SK-N-SH (cell line): ENCODE results near the gene GAR1. TPM values are rescaled to one million over a fixed set of nuclear protein-coding genes. Genes with fewer than 3 reads are reported as not detected.

Experiments used
- CTCF ChIA-PET: fragments of 300-600, 350-600 bp; formaldehyde crosslinking; extraction: SDS; loops from one replicate; lab custom pipeline; 2021; lab: Yijun Ruan, JAX
- POLR2A ChIA-PET: fragments of 350-600 bp; sonication (Branson Sonifier 250); formaldehyde crosslinking; extraction: SDS; loops from one replicate; lab custom pipeline; 2020; ENCODE audit warnings: antibody characterized with exemption, inconsistent platforms; lab: Yijun Ruan, JAX
- DNase-seq: peaks from one replicate; pipeline ENCODE4 v3.0.0; 2012
- H2AFZ ChIP-seq: fragments of 200-600 bp; sonication (generic); 2 replicates; pipeline ENCODE4 v1.8.1; 2016; ENCODE audit warnings: antibody characterized with exemption, mild to moderate bottlenecking, low read depth
- H3F3A ChIP-seq: fragments of 200-600 bp; sonication (generic); replicated peaks from 2 replicates; pipeline ENCODE3; 2016; ENCODE audit warnings: antibody characterized with exemption, mild to moderate bottlenecking; ENCODE audit not compliant: insufficient read depth
- H3K27ac ChIP-seq, 2 experiments: fragments of 200-500 bp in 1 of 2; fragments of 200-600 bp in 1 of 2; sonication (Bioruptor generic) in 1 of 2; sonication (generic), shearing (Covaris generic) in 1 of 2; 2 replicates each; pipeline versions ENCODE4 v1.5.1 to v1.6.1; 2014 to 2016; ENCODE audit warnings: low read depth in 2 of 2, inconsistent platforms in 1 of 2, low read length in 1 of 2, mild to moderate bottlenecking in 1 of 2, mixed read lengths in 1 of 2
- H3K27me3 ChIP-seq: fragments of 200-600 bp; sonication (generic), shearing (Covaris generic); 2 replicates; pipeline ENCODE4 v1.6.1; 2016; ENCODE audit warnings: mixed run types; ENCODE audit not compliant: insufficient read depth
- H3K36me3 ChIP-seq, 2 experiments: fragments of 200-500 bp in 1 of 2; fragments of 200-600 bp in 1 of 2; sonication (Bioruptor generic) in 1 of 2; sonication (generic) in 1 of 2; replicated peaks in 1 of 2; 2 replicates each; pipeline versions ENCODE3 to v1.5.1; 2014 to 2016; ENCODE audit warnings: low read length in 1 of 2, mild to moderate bottlenecking in 1 of 2; ENCODE audit not compliant: insufficient read depth in 2 of 2, control insufficient read depth in 1 of 2
- H3K4me1 ChIP-seq, 2 experiments: fragments of 200-500 bp in 1 of 2; fragments of 200-600 bp in 1 of 2; sonication (Bioruptor generic) in 1 of 2; sonication (generic), shearing (Covaris generic) in 1 of 2; 2 replicates each; pipeline versions ENCODE4 v1.5.1 to v1.6.1; 2014 to 2016; ENCODE audit warnings: low read depth in 1 of 2, low read length in 1 of 2, mixed run types in 1 of 2; ENCODE audit not compliant: insufficient read depth in 2 of 2, control insufficient read depth in 1 of 2
- H3K4me2 ChIP-seq: fragments of 200-600 bp; sonication (generic), shearing (Covaris generic); 2 replicates; pipeline ENCODE4 v1.6.1; 2017; ENCODE audit warnings: mixed run types
- H3K4me3 ChIP-seq, 2 experiments: fragments of 200-500 bp in 1 of 2; fragments of 200-600 bp in 1 of 2; sonication (Bioruptor generic) in 1 of 2; sonication (generic), shearing (Covaris generic) in 1 of 2; 2 replicates each; pipeline versions ENCODE4 v1.5.1 to v1.8.1; 2014 to 2016; ENCODE audit warnings: low read depth in 2 of 2, inconsistent platforms in 1 of 2, low read length in 1 of 2, mild to moderate bottlenecking in 1 of 2, mixed read lengths in 1 of 2, moderate library complexity in 1 of 2
- H3K79me2 ChIP-seq: fragments of 200-600 bp; sonication (generic); 2 replicates; pipeline ENCODE4 v1.8.1; 2017; ENCODE audit warnings: mild to moderate bottlenecking; ENCODE audit not compliant: insufficient read depth
- H3K9ac ChIP-seq: fragments of 200-600 bp; sonication (generic); 2 replicates; pipeline ENCODE4 v1.6.1; 2017; ENCODE audit warnings: mixed run types
- H3K9me2 ChIP-seq: fragments of 200-600 bp; sonication (generic); 2 replicates; pipeline ENCODE4 v1.6.1; 2017; ENCODE audit warnings: mixed run types
- H3K9me3 ChIP-seq: fragments of 200-600 bp; sonication (generic); 2 replicates; pipeline ENCODE4 v1.6.1; 2017; ENCODE audit warnings: mixed run types, mild to moderate bottlenecking, moderate library complexity
- H4K20me1 ChIP-seq: fragments of 200-600 bp; sonication (generic); 2 replicates; pipeline ENCODE4 v1.6.1; 2017; ENCODE audit warnings: mild to moderate bottlenecking, mixed run types; ENCODE audit not compliant: insufficient read depth
- FOSL2 ChIP-seq: IDR thresholded peaks from 2 replicates; pipeline ENCODE4 v1.4.0; 2012; ENCODE audit warnings: low read depth, mild to moderate bottlenecking, moderate library complexity, borderline replicate concordance
- GABPA ChIP-seq: IDR thresholded peaks from 2 replicates; pipeline ENCODE4 v1.4.0; 2012; ENCODE audit warnings: low read depth, mild to moderate bottlenecking
- GATA2 ChIP-seq: sonication (generic); formaldehyde crosslinking; IDR thresholded peaks from 2 replicates; pipeline ENCODE4 v1.5.0; 2020; ENCODE audit warnings: mild to moderate bottlenecking, missing genetic modification reagents
- MEF2A ChIP-seq: IDR thresholded peaks from 2 replicates; pipeline ENCODE4 v1.4.0; 2012; ENCODE audit warnings: low read depth, borderline replicate concordance
- RAD21 ChIP-seq: IDR thresholded peaks from 2 replicates; pipeline ENCODE4 v1.6.1; 2012; ENCODE audit warnings: mild to moderate bottlenecking, low read length
- RCOR1 ChIP-seq: fragments of 150-350 bp; IDR thresholded peaks from 2 replicates; pipeline ENCODE4 v1.6.1; 2017; ENCODE audit warnings: antibody characterized with exemption, low read length
- SMC3 ChIP-seq: IDR thresholded peaks from 2 replicates; pipeline ENCODE4 v1.6.1; 2012; ENCODE audit warnings: low read depth, low read length, improper control_type of control experiment
- YY1 ChIP-seq: IDR thresholded peaks from 2 replicates; pipeline ENCODE4 v1.4.0; 2012; ENCODE audit warnings: low read depth, mild to moderate bottlenecking
- WGBS: methylation state at CpG from one replicate; pipeline ENCODE4 v1.1.6; 2017; ENCODE audit warnings: low lambda C conversion rate; 5-methylcytosine and 5-hydroxymethylcytosine counted together
- polyA plus RNA-seq, 3 experiments: library from polyadenylated mRNA; depleted of rRNA; stranded (reverse); fragments of >200 nt; gene quantifications; 2 replicates each; pipeline ENCODE4 v1.2.3, GENCODE V29; 2012
- TF ChIP-seq, protein P1 (sequence below): fragments of 200-600 bp; sonication (generic); IDR thresholded peaks from 2 replicates; pipeline ENCODE4 v1.6.1; 2017; ENCODE audit warnings: antibody characterized with exemption, mild to moderate bottlenecking, moderate library complexity
- TF ChIP-seq, protein P2 (sequence below): IDR thresholded peaks from 2 replicates; pipeline ENCODE4; 2012
- TF ChIP-seq, protein P3 (sequence below): IDR thresholded peaks from 2 replicates; pipeline ENCODE4 v1.4.0; 2012; ENCODE audit warnings: low read depth, borderline replicate concordance
- TF ChIP-seq, protein P4 (sequence below): fragments of 150-350 bp; IDR thresholded peaks from 2 replicates; pipeline ENCODE4 v1.6.1; 2016; ENCODE audit warnings: mild to moderate bottlenecking, low read depth, low read length

Gene GAR1
- polyA plus RNA-seq, 1 of the 3 experiments (the other 2 are of a cell fraction): 40.5 TPM

DNA sequence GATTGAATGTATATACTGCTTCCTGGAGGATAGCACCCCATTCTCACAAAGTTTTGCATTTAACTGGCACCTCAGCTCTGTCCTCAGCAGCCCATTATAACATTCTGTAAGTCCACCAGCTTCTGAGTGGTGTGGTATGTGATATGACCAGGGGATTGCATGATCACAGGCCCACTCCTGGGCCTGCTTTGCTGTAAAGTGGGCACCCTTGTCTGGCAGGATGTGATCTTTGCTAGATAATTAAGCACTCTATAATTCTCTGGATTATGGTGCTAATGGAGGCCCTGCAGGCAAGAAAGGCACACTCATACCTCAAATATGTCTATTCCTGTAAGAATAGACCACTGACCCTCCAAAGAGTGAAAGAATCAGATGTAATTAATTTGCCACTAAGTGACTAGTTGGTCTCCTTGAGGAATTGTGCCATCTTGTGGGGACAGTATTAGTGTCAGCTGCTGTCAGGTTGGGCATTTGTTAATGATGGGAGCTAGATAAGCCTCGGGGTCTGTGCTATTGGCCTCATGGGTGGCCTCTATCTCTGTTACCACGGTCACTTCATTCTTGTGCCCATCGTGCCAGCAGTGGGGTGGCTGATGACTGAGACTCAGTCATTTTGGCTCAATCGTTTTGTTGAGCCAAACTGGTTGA lies 11.5 kb upstream of the GAR1 start:
- Histone ChIP-seq H2AFZ (peak overlapping the region; percentile 79), H3K9me2 (no peaks in the 10 kb centered on the region), H3K4me1 (peaks cover 0 to 3% of the 10 kb centered on the region in 2 experiments; a peak in 3 of 4 replicates), H3K4me3 (no peak overlapping the region), H3K9me3 (no peaks in the 10 kb centered on the region), H3K27ac (no peak overlapping the region), H3K36me3 (no peaks in the 10 kb centered on the region), H3K4me2 (no peak overlapping the region), H4K20me1 (no peaks in the 10 kb centered on the region), H3K79me2 (no peaks in the 10 kb centered on the region), H3K27me3 (no peaks in the 10 kb centered on the region), H3K9ac (no peak overlapping the region), H3F3A (no peaks in the 10 kb centered on the region)
- TF ChIP-seq GATA2: peak; percentile 66
- TF ChIP-seq SMC3: peak; percentile 70
- TF ChIP-seq, protein P1, sequence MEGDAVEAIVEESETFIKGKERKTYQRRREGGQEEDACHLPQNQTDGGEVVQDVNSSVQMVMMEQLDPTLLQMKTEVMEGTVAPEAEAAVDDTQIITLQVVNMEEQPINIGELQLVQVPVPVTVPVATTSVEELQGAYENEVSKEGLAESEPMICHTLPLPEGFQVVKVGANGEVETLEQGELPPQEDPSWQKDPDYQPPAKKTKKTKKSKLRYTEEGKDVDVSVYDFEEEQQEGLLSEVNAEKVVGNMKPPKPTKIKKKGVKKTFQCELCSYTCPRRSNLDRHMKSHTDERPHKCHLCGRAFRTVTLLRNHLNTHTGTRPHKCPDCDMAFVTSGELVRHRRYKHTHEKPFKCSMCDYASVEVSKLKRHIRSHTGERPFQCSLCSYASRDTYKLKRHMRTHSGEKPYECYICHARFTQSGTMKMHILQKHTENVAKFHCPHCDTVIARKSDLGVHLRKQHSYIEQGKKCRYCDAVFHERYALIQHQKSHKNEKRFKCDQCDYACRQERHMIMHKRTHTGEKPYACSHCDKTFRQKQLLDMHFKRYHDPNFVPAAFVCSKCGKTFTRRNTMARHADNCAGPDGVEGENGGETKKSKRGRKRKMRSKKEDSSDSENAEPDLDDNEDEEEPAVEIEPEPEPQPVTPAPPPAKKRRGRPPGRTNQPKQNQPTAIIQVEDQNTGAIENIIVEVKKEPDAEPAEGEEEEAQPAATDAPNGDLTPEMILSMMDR: peak; percentile 61
- TF ChIP-seq RCOR1: no peak
- TF ChIP-seq MEF2A: no peak
- TF ChIP-seq FOSL2: no peak
- TF ChIP-seq RAD21: peak; percentile 70
- no peak for TF ChIP-seq YY1
- 22% methylated on average over 4 of the region's 4 CpGs for WGBS
- peak; percentile 49 for DNase-seq
- ChIA-PET POLR2A (no interaction called here), CTCF (interaction anchor here (0.9 to 2.0 kb wide), 8 partner anchors 101 to 392 kb away, joined by 3 to 5 read pairs (median 4); partner anchors contain the start of gene CASP6)

DNA sequence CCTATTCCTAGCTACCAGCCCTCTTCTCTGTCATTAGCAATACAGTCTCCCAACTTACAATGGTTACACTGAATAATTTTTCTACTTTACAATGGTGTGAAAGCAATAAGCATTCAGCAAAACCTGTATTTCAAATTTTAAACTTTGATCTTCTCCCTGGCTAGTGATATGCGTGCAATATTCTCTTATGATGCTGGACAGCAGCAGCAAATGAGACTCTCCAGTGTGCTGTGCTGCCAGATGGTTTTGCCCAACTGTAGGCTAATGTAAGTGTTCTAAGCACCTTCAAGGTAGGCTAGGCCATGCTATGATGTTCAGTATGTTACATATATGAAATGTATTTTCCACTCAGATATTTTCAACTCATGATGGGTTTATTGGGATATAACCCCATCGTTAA lies 5.9 kb upstream of the GAR1 start:
- no peaks in the 10 kb centered on the region for H3K36me3 ChIP-seq
- no peaks in the 10 kb centered on the region for H3K9me2 ChIP-seq
- no peak overlapping the region for H3K9ac ChIP-seq
- H3K27ac ChIP-seq: no peak overlapping the region
- peaks cover 0 to under 1% of the 10 kb centered on the region in 2 experiments; a peak in 2 of 4 replicates for H3K4me1 ChIP-seq
- H3K4me2 ChIP-seq: no peak overlapping the region
- no peaks in the 10 kb centered on the region for H3F3A ChIP-seq
- POLR2A ChIA-PET: no interaction called here
- H3K4me3 ChIP-seq: no peak overlapping the region
- CTCF ChIA-PET: interaction anchor here (1.6 kb wide), 1 partner anchor 106 kb away, joined by 3 read pairs; the partner anchor contains the start of gene CASP6
- no peaks in the 10 kb centered on the region for H3K27me3 ChIP-seq
- no peak for DNase-seq
- H3K9me3 ChIP-seq: no peaks in the 10 kb centered on the region
- no peak overlapping the region for H2AFZ ChIP-seq
- WGBS: 44% methylated on average over 2 of the region's 2 CpGs
- TF ChIP-seq, protein P2, sequence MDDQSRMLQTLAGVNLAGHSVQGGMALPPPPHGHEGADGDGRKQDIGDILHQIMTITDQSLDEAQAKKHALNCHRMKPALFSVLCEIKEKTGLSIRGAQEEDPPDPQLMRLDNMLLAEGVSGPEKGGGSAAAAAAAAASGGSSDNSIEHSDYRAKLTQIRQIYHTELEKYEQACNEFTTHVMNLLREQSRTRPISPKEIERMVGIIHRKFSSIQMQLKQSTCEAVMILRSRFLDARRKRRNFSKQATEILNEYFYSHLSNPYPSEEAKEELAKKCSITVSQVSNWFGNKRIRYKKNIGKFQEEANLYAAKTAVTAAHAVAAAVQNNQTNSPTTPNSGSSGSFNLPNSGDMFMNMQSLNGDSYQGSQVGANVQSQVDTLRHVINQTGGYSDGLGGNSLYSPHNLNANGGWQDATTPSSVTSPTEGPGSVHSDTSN: no peak
- no peak for TF ChIP-seq GABPA
- TF ChIP-seq, protein P3, sequence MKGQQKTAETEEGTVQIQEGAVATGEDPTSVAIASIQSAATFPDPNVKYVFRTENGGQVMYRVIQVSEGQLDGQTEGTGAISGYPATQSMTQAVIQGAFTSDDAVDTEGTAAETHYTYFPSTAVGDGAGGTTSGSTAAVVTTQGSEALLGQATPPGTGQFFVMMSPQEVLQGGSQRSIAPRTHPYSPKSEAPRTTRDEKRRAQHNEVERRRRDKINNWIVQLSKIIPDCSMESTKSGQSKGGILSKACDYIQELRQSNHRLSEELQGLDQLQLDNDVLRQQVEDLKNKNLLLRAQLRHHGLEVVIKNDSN: no peak
- TF ChIP-seq MEF2A: no peak
- TF ChIP-seq YY1: no peak
- TF ChIP-seq, protein P4, sequence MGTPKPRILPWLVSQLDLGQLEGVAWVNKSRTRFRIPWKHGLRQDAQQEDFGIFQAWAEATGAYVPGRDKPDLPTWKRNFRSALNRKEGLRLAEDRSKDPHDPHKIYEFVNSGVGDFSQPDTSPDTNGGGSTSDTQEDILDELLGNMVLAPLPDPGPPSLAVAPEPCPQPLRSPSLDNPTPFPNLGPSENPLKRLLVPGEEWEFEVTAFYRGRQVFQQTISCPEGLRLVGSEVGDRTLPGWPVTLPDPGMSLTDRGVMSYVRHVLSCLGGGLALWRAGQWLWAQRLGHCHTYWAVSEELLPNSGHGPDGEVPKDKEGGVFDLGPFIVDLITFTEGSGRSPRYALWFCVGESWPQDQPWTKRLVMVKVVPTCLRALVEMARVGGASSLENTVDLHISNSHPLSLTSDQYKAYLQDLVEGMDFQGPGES: no peak
- TF ChIP-seq, all 33 proteins: peak for 0
- Histone ChIP-seq H3K79me2 (no peaks in the 10 kb centered on the region), H4K20me1 (no peaks in the 10 kb centered on the region)
